HG03095 (cell line): ENCODE results near the gene RARB.

Source experiments
- ATAC-seq: cut with Tn5 transposase; IDR thresholded peaks from one replicate; pipeline ENCODE4 v1.9.1; 2021; ENCODE audit warnings: moderate library complexity; ENCODE audit not compliant: unreplicated experiment

The RARB gene

DNA sequence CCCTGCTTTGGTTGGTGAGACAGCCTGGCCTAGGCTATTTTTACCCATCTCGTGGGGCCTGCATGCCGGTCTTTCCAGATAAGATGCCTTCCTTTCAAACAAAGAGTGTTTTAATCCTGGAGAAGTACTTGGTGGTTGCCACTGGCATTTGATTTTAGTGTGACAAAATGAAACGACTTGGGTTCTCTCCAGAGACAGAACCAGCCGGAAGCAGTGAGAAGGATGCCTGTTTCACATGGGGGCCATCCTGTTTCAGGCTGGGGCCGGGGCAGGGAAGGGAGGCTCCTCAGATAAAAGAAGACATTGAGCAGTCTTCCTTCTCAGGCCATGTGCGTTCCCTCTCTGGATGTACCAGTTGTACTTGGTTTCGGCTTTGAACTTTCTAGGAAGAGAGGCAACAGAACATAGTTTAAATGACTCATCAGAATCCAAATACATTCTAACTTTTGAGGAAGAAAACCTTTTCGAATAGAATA, 161.8 kb downstream of the RARB start:
- ATAC-seq = no peak

DNA sequence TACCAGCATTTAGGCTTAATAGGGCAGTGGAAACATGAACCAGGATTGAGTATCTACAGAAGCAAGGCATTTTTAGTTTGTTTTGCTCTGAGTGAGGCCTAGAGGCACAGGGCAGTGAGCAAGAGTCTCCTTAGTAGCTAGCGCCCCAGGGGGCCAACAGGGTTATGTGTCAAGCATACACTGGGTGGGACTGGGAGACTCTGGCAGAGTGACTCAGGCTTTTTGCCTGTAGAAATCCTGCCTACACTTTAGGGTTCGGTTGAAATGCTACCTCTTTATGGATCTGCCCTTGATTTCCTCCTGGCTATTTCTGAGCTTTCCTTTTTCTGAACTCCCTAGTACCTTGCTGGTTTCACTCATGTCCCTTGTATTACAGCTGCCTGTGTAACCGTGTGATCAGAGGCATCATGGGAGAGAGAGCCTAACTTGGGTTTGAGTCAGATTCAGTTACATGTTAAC, 164.5 kb downstream of the RARB start:
- no peak for ATAC-seq

DNA sequence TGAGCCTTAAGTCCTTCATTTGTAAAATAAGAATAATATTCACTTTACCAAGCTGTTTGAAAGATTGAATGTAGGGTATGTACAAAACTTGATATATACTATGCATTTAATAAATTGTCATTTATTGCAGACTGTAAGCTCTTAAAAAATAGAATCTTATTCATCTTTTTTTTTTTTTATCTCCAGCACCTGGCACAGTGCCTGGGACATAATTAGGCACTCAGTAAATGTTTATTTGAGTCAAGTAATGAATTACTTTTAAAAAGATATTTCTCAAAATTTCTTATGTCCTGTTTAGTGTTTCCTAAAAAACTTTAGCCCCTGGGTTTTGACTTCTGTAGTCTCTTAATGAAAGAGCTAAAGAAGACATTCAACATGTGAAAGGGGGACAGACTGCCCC, 164.9 kb downstream of the RARB start:
- no peak for ATAC-seq

DNA sequence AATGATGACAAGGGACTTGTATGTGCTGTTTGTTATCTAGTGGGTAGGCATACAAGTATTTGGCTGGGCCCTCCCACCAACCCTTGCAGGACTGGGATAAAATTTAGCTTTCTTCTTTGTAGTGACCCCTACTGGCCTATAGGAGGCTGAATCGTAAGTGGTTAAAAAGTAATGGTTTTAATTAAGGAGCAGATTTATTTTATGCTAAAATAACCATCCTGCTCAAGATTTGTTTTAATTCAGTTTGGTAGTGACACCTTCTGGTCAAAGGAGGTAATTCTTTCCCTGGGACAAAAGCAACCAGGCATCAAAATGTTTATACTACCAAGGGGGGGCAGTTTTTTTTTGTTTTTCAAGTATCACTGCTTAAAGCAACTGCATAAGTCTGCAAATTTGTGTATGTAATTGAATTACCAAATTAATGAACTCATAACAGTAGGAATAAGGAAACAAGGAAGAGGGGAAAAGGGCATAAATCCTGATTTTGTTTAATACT, 166.0 kb downstream of the RARB start:
- no peak for ATAC-seq

DNA sequence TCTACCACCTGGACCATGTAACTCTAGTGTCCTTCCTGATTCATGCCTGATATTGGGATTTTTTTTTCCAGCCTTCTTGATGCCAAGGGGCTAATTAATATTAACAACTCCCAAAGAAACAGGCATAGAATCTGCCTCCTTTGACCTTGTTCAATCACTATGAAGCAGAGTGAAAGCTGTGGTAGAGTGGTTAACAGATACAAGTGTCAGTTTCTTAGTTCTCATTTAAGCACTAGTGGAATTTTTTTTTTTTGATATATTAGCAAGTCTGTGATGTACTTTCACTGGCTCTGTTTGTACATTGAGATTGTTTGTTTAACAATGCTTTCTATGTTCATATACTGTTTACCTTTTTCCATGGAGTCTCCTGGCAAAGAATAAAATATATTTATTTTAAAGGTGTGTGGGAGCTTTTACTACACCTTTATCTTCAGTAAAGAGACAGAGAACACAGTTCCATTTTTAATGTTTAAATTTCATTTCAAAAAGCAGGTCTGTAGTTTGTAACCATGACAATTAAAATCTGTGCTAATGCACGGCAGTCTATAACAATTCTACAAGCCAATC, 169.6 kb downstream of the RARB start:
- no peak for ATAC-seq

DNA sequence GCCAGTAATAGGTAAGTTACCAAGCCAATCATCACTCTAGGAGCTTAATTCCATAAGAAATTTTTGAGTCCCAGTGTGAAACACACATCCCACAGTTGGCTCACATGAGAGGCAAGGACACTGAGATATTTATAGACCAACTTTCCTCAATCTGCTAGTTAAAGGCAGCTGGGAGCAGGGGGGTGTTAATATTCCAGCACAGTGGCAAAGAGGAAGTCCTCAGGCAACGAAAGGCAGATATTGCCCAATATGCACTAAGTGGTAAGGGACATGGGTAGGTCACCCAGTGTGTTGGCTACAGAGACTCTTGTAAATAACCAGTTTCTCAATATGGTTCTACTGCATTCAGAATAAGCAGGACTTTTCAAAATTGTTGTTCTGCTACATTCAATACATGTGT, 175.6 kb downstream of the RARB start:
- no peak for ATAC-seq

DNA sequence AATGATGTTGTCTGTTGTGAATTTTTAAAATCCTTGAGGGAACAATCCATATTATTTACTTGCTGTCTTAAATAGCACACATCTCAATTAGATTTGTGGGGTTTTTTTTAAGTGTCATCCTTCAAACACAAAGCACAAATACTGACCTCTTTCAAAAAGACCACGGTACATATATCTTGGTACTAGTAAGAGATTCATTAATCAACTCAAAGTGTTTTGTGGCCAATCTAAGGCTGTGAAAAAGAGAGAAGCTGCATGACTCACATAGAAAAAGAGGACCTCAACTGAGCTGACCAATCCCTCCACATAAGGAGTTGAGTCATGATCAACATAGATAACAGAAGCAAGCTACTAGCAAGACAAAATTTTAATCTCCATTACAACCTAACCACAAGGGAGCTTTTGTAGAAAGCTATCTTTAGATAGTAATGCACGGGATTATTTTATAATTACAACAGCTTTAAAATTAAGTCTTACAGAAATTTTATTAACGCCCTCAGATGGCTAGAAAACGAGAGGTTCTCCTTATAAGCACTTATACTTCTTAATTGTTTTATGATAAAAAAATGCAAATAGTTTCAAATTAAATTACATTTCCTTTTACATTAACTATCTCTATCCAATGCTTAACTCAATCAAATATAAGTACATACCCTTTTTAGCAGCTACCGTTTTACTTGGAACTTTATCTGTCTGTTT, 176.2 kb downstream of the RARB start:
- no peak for ATAC-seq

DNA sequence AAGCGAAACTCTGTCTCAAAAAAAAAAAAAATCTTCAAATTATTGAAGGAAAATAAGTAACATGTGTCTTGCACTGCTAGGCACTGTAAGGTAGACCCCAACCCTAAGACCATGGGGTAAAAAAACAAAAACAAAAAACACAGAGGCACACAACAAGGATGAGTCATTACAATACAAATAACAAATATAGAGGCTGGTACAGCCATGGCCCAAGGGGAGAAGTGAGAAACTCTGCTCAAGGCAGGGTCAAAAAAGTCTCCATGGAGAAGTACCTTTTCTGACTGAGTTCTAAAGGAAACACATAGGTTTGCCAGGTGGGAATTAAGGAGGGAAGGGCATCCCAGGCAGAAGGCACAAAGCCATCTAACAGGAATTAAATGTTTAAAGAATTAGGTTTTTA, 182.1 kb downstream of the RARB start:
- no peak for ATAC-seq

DNA sequence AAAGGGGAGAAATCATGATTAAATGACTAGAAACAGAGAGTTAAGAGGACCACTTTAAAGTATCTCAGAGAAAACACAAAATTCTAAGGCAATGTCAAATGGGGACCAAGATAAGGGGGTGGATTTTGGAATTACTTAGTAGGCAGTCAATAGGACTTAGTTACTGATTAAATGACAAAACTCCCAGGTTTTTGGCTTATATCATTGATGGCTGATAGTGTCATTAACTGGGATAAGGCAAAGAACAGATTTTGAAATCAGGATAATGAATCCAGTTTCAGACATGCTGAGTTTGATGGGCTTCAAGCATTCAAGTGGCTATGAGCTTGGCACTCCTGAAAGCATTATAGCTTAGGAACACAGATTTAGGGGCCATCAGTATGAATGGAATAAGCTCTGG, 182.7 kb downstream of the RARB start:
- ATAC-seq = no peak

DNA sequence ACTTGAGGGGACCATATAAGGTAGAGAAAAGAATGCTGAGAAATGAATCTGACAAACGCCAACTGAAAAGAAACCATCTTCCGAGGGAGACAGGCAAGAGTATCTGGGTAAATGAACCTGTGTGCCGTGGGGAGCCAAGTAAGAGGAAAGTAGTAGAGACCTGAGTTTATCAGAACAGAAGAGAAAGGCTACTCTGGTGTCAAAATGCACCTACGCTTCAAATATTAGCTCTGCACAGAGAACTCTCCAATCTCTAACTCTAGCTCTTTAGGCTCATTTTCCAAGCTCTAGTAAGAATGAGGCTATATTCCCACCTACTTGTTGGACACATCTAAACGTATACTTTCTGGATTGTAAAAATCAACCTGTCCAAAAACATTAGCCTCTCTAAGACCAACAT, 183.1 kb downstream of the RARB start:
- ATAC-seq = no peak

DNA sequence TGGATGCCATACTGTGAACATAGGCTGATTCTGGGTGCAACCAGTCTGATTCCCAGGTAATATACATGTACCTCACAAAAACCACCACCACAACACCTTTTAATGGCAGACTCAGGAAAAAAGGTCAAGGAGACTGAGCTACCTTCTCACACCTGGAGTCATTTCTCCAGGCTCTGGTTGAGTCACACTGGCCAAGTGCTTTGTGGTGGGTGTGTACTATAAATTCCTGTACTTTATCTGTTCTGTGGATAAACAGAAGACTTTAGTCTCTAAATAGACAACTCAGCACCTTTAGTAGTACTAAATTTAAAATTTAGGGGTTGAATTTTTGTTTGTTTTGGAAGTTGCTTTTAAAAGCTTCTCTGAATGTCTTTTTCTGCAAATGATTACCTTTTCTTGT, 190.0 kb downstream of the RARB start:
- ATAC-seq = no peak

DNA sequence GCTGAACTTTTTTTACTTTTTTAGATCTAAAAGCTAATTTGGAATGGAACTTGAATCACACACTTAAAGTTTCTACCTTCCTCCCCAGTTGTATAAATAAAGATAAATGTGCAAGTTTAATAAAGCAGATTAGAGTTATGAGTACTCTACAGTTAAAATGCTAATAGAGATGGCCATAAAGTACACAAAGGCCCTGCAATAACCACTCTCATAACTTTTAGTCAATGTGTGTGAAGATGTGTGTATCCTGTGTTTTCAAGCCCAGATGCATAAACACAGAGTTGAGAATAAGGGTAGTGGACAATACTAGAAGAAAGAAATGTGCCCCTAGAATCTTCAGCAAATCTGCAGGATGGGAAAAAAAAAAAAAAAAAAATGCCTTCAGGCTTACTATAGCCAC, 191.3 kb downstream of the RARB start:
- no peak for ATAC-seq

DNA sequence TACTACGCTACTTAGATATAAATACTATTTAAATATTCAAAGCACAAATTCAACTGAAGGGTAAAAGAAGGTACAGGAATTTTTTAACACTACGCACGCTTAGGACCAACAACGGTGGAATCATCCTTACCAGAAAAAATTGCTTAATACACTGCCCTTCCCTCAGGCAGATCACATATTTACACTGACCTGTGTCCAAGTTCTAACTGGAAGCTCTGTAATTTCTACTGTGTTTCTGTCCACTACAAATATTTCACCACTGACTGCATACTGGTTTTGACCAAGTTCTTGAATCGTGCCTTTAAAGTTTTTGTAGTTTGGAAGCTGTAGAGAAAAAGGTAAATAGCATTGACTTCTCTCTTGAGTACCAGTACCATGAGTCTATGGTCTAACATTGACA, 192.4 kb downstream of the RARB start:
- ATAC-seq = no peak

DNA sequence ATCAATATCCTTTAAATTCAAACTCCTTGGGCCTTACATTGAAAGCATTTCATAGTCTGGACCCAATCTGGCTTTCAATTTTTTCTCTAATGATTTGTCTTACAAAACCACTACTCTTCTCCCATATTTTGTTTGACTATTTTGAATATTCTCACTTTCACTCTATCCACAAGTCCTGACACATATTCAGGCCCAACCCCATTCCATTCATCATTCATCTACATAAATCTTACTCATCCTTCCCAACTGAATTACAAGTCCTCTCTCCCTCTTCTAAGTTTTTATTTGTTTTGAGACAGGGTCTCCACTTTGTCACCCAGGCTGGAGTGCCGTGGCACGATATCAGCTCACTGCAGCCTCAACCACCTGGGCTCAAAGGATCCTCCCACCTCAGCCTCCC, 193.0 kb downstream of the RARB start:
- no peak for ATAC-seq

DNA sequence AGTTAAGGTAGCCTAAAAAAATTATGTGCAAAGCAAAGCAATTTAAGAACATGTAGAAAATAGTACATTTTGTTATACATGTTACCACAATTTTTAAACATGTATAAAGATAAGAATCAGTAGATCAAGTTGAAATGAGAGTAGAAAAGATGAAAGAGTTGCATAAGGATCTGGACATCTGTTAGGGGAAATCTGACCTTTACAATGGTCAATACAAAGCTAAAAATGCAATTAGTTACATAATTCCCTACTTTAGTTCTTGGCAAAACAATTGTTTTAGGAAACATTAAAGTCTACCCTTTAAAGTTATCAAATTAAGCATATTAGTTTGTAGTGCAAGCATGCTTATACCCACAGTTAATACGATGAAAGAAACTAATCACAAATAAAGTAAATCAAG, 203.9 kb downstream of the RARB start:
- no peak for ATAC-seq

DNA sequence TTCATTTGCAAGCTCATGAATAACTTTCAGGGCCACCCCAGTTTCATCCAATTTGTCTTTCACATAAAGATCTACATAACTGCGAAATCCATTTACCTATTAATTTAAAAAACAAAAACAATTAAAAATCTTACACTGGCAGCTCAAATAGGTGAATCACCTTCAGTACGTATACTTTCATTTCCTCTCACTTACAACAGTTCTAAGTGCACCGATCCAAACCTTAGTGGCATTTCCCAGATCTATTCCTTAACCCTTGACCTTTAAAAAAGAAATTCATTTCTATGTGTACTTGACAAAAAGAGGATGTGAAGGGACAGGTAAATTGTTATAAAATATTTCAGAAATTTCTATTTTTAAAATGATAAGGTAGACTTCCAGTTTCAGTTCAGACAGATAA, 205.9 kb downstream of the RARB start:
- no peak for ATAC-seq

DNA sequence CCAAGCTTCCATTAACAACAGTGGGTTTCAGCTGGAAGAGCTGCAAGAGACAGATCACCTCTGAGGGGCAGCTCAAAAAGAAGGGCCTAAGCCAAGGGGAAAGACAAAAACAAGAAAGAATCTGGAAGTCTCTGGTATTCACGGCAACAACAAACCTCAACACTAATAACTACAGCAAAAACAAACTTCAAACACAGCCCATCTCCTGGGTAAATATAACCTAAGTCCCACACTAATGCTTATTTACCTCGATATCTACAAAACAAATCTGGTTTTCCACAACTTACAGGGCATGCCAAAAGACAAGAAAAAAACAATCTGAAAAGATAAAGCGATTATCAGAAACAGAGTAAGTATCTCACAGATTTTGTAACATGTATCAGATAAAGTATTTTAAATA, 207.0 kb downstream of the RARB start:
- no peak for ATAC-seq
